NCI-H748 treated with DMSO at 0.1 percent for 48 hours (cell line): ENCODE results near the gene TRMT1.
"Not testable (repeated sequence)": the region's sequence is repeated elsewhere in the genome, so short reads cannot be mapped to it uniquely, and the experiment has no call there.

Experiments used
- DNase-seq: peaks from one replicate; lab custom pipeline; 2025; lab: John Stamatoyannopoulos, UW

TRMT1 gene

GRCh38 chr19:13116282-13117175, at the start of gene TRMT1:
TRMT1 (minus strand) TSS chr19:13116740; CDS start chr19:13116399, 341 bp downstream.
- peak; percentile 65 for DNase-seq

- DNase-seq, result not testable (repeated sequence)
Observed at GRCh38 chr19:13166151-13166550, 49.6 kb upstream of the TRMT1 start.

GRCh38 chr19:13165162-13165997, 48.8 kb upstream of the TRMT1 start:
- DNase-seq, result no peak

GRCh38 chr19:13164343-13165161, 48.0 kb upstream of the TRMT1 start:
- DNase-seq, result peak; percentile 29

GRCh38 chr19:13163609-13164342, 47.2 kb upstream of the TRMT1 start:
- DNase-seq, result no peak

DNA sequence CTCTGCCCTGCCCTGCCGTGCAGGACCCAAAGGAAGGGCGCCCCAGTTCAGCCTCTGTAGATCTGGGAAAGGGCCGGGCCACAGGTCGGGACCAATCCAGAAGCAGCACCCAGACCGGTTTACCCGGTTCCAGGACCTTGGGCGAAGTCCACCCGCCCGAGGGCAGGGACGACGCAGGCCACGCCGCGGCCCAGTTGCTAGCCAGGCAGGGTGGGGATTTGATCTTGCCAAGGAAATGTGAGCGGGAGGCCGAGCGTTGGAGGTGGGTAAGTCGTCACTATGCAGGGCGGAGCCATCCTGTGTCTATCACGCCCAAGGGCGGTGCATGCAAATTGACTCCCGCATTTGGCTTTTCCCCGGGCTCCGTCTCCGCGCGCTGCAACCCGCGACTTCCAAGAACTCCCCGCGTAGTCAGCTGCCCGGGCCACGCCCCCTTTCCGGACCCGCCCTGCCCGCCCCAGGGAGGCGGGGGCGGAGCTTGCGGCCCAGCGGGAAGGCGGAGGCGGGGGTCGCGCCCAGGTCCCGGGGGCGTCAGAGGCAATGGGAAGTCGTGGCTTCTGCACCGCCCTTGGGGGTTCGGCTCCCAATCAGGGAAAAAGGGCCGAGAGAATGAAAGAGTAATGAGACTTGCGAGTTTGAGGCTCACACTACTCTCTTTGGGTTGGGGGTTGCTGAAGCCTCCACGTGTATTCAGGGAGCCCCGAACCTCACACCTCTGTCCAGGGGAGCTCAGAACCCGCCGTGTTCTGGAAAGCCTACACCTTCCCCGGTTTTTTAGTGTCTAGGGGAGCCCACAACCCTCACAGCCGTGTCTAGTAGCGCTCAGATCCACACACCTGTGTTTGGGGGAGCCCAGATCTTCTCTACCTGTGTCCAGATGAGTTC, 46.4 kb upstream of the TRMT1 start:
- peak; percentile 10 for DNase-seq

GRCh38 chr19:13160557-13160956, 44.0 kb upstream of the TRMT1 start:
- DNase-seq, result no peak

- DNase-seq, result no peak
Observed at GRCh38 chr19:13159713-13160112, 43.2 kb upstream of the TRMT1 start.

- DNase-seq, result peak; percentile 28
Observed at GRCh38 chr19:13155472-13156359, 39.2 kb upstream of the TRMT1 start.

DNA sequence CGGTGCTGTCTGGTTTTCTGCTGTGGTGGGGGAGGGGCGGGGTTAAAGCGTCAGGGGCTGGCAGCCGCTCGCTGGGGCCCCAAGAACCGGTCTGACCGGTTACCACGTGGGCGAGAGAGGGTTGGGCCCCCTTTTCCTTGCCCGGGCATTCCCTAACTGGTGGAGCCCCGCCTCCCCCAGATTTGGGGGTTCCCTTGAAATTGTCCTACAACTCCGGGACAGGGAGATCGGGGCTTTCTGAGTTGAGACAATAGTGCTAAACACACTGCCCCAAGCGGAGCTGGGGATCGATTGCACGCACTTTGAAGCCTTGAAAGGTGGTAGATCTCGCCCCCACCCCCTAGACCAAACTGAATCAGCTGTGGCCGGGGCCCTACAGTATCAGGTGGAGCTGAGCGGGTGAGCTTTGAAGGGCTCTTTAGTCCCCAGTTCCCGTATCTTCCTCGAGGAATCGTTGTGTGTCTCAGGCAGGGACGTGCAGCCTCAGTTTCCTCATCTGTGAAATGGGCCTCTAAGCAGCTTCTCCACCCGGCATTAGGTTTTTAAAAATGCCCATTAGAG, 38.5 kb upstream of the TRMT1 start:
- peak; percentile 52 for DNase-seq

DNA sequence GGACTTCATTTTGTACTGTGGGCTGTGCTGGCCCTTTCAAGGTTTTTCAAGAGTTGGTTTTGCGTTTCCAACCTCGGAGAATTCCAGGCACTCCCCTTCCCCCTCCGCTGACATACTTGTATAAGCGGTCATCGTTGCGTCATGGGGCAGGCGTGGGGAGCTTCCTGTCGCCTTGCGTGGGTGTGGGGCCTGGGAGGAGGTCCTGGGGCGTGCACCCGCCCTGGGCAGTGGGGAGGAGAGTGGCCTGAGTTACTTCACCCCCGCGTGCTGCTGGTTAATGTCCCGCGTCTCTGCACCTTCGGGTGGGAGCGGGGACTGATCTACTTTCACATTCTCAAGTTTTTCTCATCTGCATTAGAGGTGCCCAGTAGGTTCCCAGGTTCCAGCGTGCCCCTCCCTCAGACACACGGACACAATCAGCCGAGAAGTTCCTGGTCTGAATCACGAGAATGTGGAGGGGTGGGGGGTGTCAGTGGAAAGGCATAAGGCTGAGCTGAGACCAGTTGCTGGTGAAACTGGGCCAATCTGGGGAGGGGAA, 37.8 kb upstream of the TRMT1 start:
- DNase-seq, result peak; percentile 21

DNA sequence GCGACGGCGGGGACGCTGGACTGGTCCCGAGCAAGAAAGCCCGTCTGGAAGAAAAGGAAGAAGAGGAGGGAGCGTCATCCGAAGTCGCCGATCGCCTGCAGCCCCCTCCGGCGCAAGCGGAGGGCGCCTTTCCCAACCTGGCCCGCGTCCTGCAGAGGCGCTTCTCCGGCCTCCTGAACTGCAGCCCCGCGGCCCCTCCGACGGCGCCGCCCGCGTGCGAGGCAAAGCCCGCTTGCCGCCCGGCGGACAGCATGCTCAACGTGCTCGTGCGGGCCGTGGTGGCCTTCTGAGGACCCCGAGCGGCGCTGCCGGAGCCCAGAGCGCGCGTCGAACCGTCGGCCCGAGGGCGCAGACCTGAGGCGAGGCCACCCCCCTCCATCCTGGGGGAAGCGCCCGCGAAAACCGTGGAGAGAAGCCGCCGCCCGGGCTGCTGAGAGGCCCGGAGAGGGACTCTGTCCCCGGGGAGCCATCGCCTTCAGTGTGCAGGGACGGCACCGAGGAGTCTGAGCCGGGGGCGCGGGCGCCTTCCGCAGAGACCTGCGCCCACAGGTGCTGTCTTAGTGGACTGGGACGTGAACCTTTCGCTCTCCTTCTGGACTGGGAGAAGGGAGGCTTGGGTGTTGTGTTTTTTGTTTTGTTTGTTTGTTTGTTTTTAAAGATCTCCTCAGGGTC, 37.2 kb upstream of the TRMT1 start:
- DNase-seq, result no peak

GRCh38 chr19:13152974-13153568, 36.5 kb upstream of the TRMT1 start:
- DNase-seq, result peak; percentile 79

GRCh38 chr19:13152356-13152973, 35.9 kb upstream of the TRMT1 start:
- DNase-seq, result peak; percentile 48

DNA sequence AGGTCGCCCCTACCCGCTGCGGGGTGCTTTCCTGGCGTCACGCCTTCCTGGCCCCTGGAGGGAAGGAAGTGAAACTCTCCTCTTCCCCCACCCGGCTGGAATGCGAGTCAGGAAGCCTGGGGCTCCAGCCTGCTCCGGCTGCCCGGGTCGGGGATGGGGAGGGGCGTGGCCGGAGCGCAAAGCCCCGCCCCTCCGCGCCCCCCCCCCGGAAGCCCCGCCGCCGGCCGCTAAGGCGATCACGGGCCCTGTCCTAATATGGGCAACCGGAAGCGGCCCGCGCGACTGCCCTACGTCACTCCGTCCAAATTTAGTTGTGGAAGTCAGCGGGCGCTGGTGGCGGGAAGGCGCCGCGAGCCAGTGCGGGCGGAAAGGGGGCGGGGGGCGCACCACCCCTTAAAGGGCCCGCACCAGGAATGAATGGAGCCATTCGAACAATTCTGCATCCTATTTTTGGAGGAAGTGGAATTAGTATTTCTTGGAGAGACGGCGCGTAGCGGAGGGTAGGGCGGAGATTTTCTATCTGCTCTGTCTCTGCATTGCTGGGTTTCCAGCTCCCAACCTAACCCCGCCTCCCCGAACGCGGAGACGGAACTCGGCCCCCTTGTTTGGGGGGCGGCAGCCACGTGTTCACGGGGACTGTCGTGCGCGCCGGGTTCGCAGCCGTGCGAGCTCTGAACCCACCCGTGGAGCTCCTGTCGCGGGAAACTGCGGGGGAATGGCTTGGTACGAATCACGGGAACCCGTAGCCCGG, 35.2 kb upstream of the TRMT1 start:
- peak; percentile 89 for DNase-seq

DNA sequence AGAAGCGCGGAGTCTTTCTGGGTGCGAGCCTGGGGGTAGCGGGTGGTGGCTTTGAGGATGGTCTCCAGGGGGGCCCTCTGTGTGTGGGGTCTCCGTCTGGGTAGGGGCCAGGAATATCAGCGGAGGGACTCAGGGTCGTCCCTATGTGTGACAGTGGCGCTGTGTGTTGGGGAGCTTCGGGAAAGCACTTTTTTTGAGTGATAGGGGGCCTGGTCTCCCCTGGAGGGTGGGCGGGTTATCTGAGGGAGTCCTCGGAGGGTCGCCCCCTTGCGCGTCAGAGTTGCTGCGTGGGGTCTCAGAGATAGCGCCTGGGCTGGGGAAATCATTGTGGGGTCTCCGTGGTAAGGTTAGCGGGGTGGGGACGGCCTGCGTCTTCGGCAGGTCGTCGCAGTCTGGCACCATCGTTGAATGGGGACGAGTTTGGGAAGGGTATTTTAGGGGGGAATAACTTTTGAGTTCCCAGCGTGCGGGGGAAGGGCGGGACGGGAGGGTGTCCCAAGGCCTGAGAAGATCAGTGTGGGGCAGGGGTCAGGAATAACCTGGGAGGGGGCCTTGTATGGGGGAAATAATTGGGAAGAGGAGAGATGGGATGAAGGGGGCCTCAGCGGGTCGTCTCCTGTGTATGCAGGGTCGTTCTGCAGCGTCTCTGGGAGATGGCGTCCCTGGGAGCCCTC, 34.5 kb upstream of the TRMT1 start:
- DNase-seq, result no peak
